AG10803 (cell line): ENCODE measurements around the gene NIN.

Experiments used
- DNase-seq: peaks from one replicate; pipeline ENCODE4 v3.0.0; 2010; ENCODE audit warnings: low read depth
- H3K4me3 ChIP-seq: 2 replicates; pipeline ENCODE4 v1.5.1; 2011; ENCODE audit warnings: mild to moderate bottlenecking, low read length, control low read depth
- CTCF ChIP-seq: conservative IDR thresholded peaks from 2 replicates; pipeline ENCODE4 v1.5.1; 2011; ENCODE audit warnings: mild to moderate bottlenecking, low read length, control low read depth, inconsistent platforms

Gene NIN

GRCh38 chr14:50864946-50865345 lies 34.0 kb upstream of the NIN start:
- DNase-seq = no peak
- TF ChIP-seq CTCF = no peak
- H3K4me3 ChIP-seq = no peak overlapping the region

- no peak for DNase-seq
- no peak for TF ChIP-seq CTCF
- H3K4me3 ChIP-seq = no peak overlapping the region
These were observed 33.3 kb upstream of the NIN start for GRCh38 chr14:50864237-50864636.

- no peak overlapping the region for H3K4me3 ChIP-seq
- DNase-seq = peak; percentile 7
- no peak for TF ChIP-seq CTCF
These were observed 31.1 kb upstream of the NIN start for GRCh38 chr14:50862036-50862570.

- H3K4me3 ChIP-seq = peak overlapping the region; percentile 60
- DNase-seq = peak; percentile 75
- TF ChIP-seq CTCF = peak; percentile 77
These were observed 29.6 kb upstream of the NIN start for GRCh38 chr14:50860478-50861086.

- peak overlapping the region; percentile 60 for H3K4me3 ChIP-seq
- TF ChIP-seq CTCF = no peak
- no peak for DNase-seq
These were observed 28.3 kb upstream of the NIN start for GRCh38 chr14:50859296-50859624.

GRCh38 chr14:50856660-50857059 lies 25.7 kb upstream of the NIN start:
- TF ChIP-seq CTCF = no peak
- no peak for DNase-seq
- H3K4me3 ChIP-seq = no peak overlapping the region

- no peak overlapping the region for H3K4me3 ChIP-seq
- TF ChIP-seq CTCF = peak; percentile 37
- DNase-seq = peak; percentile 59
These were observed 24.6 kb upstream of the NIN start for GRCh38 chr14:50855558-50855957.
